HepG2 (cell line): ENCODE results near the gene EED. TPM values are rescaled to one million over a fixed set of nuclear protein-coding genes. Genes with fewer than 3 reads are reported as not detected.

Experiments
- ATRX ChIP-seq: sonication (generic); formaldehyde crosslinking; IDR thresholded peaks from 2 replicates; pipeline ENCODE4 v1.4.0; 2020; ENCODE audit warnings: missing genetic modification reagents, borderline replicate concordance
- E2F2 ChIP-seq: sonication (generic); formaldehyde crosslinking; IDR thresholded peaks from 2 replicates; pipeline ENCODE4 v1.4.0; 2020; ENCODE audit warnings: missing genetic modification reagents, borderline replicate concordance
- HDAC6 ChIP-seq: fragments of 200-600 bp; sonication (generic); IDR thresholded peaks from 2 replicates; pipeline ENCODE4 v1.7.0; 2017; ENCODE audit warnings: mild to moderate bottlenecking, antibody characterized with exemption, low read length, low read depth
- IRX3 ChIP-seq: sonication (generic); formaldehyde crosslinking; IDR thresholded peaks from 2 replicates; pipeline ENCODE4 v1.8.1; 2023; ENCODE audit warnings: mild to moderate bottlenecking, low read depth, missing genetic modification reagents, borderline replicate concordance
- KLF13 ChIP-seq: sonication (generic); formaldehyde crosslinking; IDR thresholded peaks from 2 replicates; pipeline ENCODE4 v1.4.0; 2020; ENCODE audit warnings: mild to moderate bottlenecking, missing genetic modification reagents
- POGZ ChIP-seq: sonication (generic); formaldehyde crosslinking; IDR thresholded peaks from 2 replicates; pipeline ENCODE4 v1.4.0; 2020; ENCODE audit warnings: mild to moderate bottlenecking, missing genetic modification reagents
- RCOR2 ChIP-seq: IDR thresholded peaks from 2 replicates; pipeline ENCODE4 v1.6.1; 2016; ENCODE audit warnings: missing biosample characterization, missing genetic modification reagents
- TEAD2 ChIP-seq: sonication (generic); formaldehyde crosslinking; IDR thresholded peaks from 2 replicates; pipeline ENCODE4 v1.9.0; 2021; ENCODE audit warnings: missing genetic modification reagents
- ZNF317 ChIP-seq: sonication (generic); formaldehyde crosslinking; IDR thresholded peaks from 2 replicates; pipeline ENCODE4 v1.5.0; 2020; ENCODE audit warnings: mild to moderate bottlenecking, missing genetic modification reagents
- ZNF331 ChIP-seq: sonication (generic); formaldehyde crosslinking; IDR thresholded peaks from 2 replicates; pipeline ENCODE4 v1.4.0; 2020; ENCODE audit warnings: missing genetic modification reagents
- ZNF407 ChIP-seq: sonication (generic); formaldehyde crosslinking; IDR thresholded peaks from one replicate; pipeline ENCODE4 v1.5.1; 2020; ENCODE audit warnings: mild to moderate bottlenecking, missing genetic modification reagents; ENCODE audit errors: not compliant biosample characterization
- ZNF451 ChIP-seq: sonication (generic); formaldehyde crosslinking; IDR thresholded peaks from 2 replicates; pipeline ENCODE4 v1.5.0; 2020; ENCODE audit warnings: mild to moderate bottlenecking, missing genetic modification reagents
- ZNF549 ChIP-seq: sonication (generic); formaldehyde crosslinking; IDR thresholded peaks from 2 replicates; pipeline ENCODE4 v1.5.0; 2020; ENCODE audit warnings: missing genetic modification reagents
- ZNF652 ChIP-seq: IDR thresholded peaks from 2 replicates; pipeline ENCODE4 v1.6.1; 2016; ENCODE audit warnings: low read depth, borderline replicate concordance
- ZNF784 ChIP-seq: sonication (generic); formaldehyde crosslinking; IDR thresholded peaks from 2 replicates; pipeline ENCODE4 v1.5.1; 2020; ENCODE audit warnings: missing genetic modification reagents, mild to moderate bottlenecking, borderline replicate concordance
- polyA plus RNA-seq, 8 experiments: library from polyadenylated mRNA; depleted of rRNA in 3 of 8; stranded (reverse) in 7 of 8; unstranded in 1 of 8; fragments of >200 nt; fragmentation: Illumina TruSeq in 4 of 8; extraction: Trizol in 4 of 8; gene quantifications; 2 replicates each; pipeline versions ENCODE4 v1.2.1 to v1.2.3, GENCODE V29; 2011 to 2016; ENCODE audit warnings: low read depth in 4 of 8, missing spikeins in 1 of 8, mixed read lengths in 1 of 8; ENCODE audit not compliant: insufficient read depth in 1 of 8
- total RNA-seq, 5 experiments: library from RNA; depleted of rRNA; stranded (reverse); fragments of >200 nt; fragmentation: Illumina TruSeq; extraction: Trizol; gene quantifications; 2 replicates each; pipeline ENCODE4 v1.2.3, GENCODE V29; 2016; ENCODE audit warnings: low read depth in 1 of 5

The EED gene
- total and polyA plus RNA-seq, 2 of the 13 experiments (the other 11 are each of a cell fraction or from before 2014, with no cell fraction given), result 11.0 to 28.4 TPM

- TF ChIP-seq ZNF407 (CRISPR knock-in tag) (no peak), RCOR2 (0 out of 2 replicates have a peak, but pooled peaks have one; percentile 51), ATRX (CRISPR knock-in tag) (no peak), ZNF549 (CRISPR knock-in tag) (no peak), POGZ (CRISPR knock-in tag) (no peak), ZNF652 (CRISPR knock-in tag) (no peak), E2F2 (CRISPR knock-in tag) (no peak), ZNF784 (CRISPR knock-in tag) (no peak), HDAC6 (no peak), ZNF451 (no peak), TEAD2 (CRISPR knock-in tag) (no peak), ZNF331 (CRISPR knock-in tag) (no peak), IRX3 (no peak), ZNF317 (CRISPR knock-in tag) (no peak), KLF13 (CRISPR knock-in tag) (no peak)
Measured at GRCh38 chr11:86205421-86206336, 38.9 kb upstream of the EED start (continued).
